Measurements from ENCODE around the gene CLDN18.

The CLDN18 gene

DNA sequence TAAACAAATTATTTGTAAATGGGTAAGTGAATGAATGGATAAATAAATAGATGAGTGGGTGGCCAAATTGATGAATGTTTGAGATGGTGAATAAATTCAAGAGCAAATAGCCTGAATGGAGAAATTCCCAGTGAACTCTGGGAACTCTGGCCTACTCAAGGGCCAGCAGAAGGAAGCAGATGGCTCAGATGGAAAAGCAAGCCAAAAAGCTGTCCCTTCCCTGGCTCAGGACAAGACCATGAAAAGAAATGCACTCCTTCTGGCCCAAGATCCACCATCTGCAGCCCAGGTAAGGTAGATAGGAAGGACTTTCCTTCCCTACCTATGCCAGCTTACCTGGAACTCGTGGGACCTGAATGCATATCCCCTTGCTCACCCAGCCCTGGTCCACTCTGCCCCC lies 37.6 kb upstream of the CLDN18 start:
- Histone ChIP-seq H2AFZ (ENCODE audit: low read depth, low read length) (no peak overlapping the region), H3K4me2 (ENCODE audit: low read length) (no peak overlapping the region), H3K9me3 (ENCODE audit: insufficient read depth, low read length) (no peaks in the 10 kb centered on the region), H3K9ac (ENCODE audit: low read length) (no peak overlapping the region), H3K27me3 (ENCODE audit: low read depth, low read length) (peaks cover 17% of the 10 kb centered on the region), H3K27ac (ENCODE audit: low read length) (no peak overlapping the region), H3K4me1 (ENCODE audit: low read length) (peaks cover 5% of the 10 kb centered on the region; the same call in 1 of the 2 replicates), H3K79me2 (ENCODE audit: low read length) (no peaks in the 10 kb centered on the region), H3K36me3 (replicated peaks; ENCODE audit: low read depth, low read length) (no peaks in the 10 kb centered on the region), H4K20me1 (ENCODE audit: insufficient read depth, low read length) (no peaks in the 10 kb centered on the region), H3K4me3 (ENCODE audit: low read length) (no peak overlapping the region)
- no peak for TF ChIP-seq EZH2phosphoT487 (IDR thresholded peaks at IDR 0.05; ENCODE audit: low read depth)
- no peak for TF ChIP-seq CTCF (IDR thresholded peaks at IDR 0.05; ENCODE audit: low read depth, low read length)

GRCh38 chr3:137978328-137978727 lies 31.6 kb upstream of the CLDN18 start:
- no peak overlapping the region for H3K4me2 ChIP-seq (ENCODE audit: low read length)
- H3K79me2 ChIP-seq (ENCODE audit: low read length), result no peaks in the 10 kb centered on the region
- no peaks in the 10 kb centered on the region for H4K20me1 ChIP-seq (ENCODE audit: insufficient read depth, low read length)
- H3K36me3 ChIP-seq (replicated peaks; ENCODE audit: low read depth, low read length), result no peaks in the 10 kb centered on the region
- H3K27me3 ChIP-seq (ENCODE audit: low read depth, low read length), result peaks cover 9% of the 10 kb centered on the region; the same call in 1 of the 2 replicates
- TF ChIP-seq CTCF (IDR thresholded peaks at IDR 0.05; ENCODE audit: low read depth, low read length) (no peak), EZH2phosphoT487 (IDR thresholded peaks at IDR 0.05; ENCODE audit: low read depth) (no peak)
- no peaks in the 10 kb centered on the region for H3K9me3 ChIP-seq (ENCODE audit: insufficient read depth, low read length)
- H3K4me3 ChIP-seq (ENCODE audit: low read length), result no peak overlapping the region
- H3K27ac ChIP-seq (ENCODE audit: low read length), result no peak overlapping the region
- H3K4me1 ChIP-seq (ENCODE audit: low read length), result no peaks in the 10 kb centered on the region
- no peak overlapping the region for H2AFZ ChIP-seq (ENCODE audit: low read depth, low read length)
- no peak overlapping the region for H3K9ac ChIP-seq (ENCODE audit: low read length)

GRCh38 chr3:137987723-137988122 lies 22.2 kb upstream of the CLDN18 start:
- H2AFZ ChIP-seq (ENCODE audit: low read depth, low read length), result no peak overlapping the region
- no peaks in the 10 kb centered on the region for H3K79me2 ChIP-seq (ENCODE audit: low read length)
- no peak overlapping the region for H3K4me2 ChIP-seq (ENCODE audit: low read length)
- no peaks in the 10 kb centered on the region for H3K27me3 ChIP-seq (ENCODE audit: low read depth, low read length)
- H4K20me1 ChIP-seq (ENCODE audit: insufficient read depth, low read length), result no peaks in the 10 kb centered on the region
- no peak overlapping the region for H3K4me3 ChIP-seq (ENCODE audit: low read length)
- H3K4me1 ChIP-seq (ENCODE audit: low read length), result peaks cover 2% of the 10 kb centered on the region; the same call in 1 of the 2 replicates
- no peaks in the 10 kb centered on the region for H3K36me3 ChIP-seq (replicated peaks; ENCODE audit: low read depth, low read length)
- no peak for TF ChIP-seq CTCF (IDR thresholded peaks at IDR 0.05; ENCODE audit: low read depth, low read length)
- TF ChIP-seq EZH2phosphoT487 (IDR thresholded peaks at IDR 0.05; ENCODE audit: low read depth), result no peak
- no peak overlapping the region for H3K27ac ChIP-seq (ENCODE audit: low read length)
- H3K9ac ChIP-seq (ENCODE audit: low read length), result no peak overlapping the region
- H3K9me3 ChIP-seq (ENCODE audit: insufficient read depth, low read length), result no peaks in the 10 kb centered on the region

GRCh38 chr3:137988152-137988551 lies 21.8 kb upstream of the CLDN18 start:
- no peak overlapping the region for H3K27ac ChIP-seq (ENCODE audit: low read length)

More at GRCh38 chr3:137988152-137988551, 21.8 kb upstream of the CLDN18 start:
- H3K27me3 ChIP-seq (ENCODE audit: low read depth, low read length), result no peaks in the 10 kb centered on the region
- no peaks in the 10 kb centered on the region for H3K79me2 ChIP-seq (ENCODE audit: low read length)
- H3K36me3 ChIP-seq (replicated peaks; ENCODE audit: low read depth, low read length), result no peaks in the 10 kb centered on the region
- TF ChIP-seq EZH2phosphoT487 (IDR thresholded peaks at IDR 0.05; ENCODE audit: low read depth) (no peak), CTCF (IDR thresholded peaks at IDR 0.05; ENCODE audit: low read depth, low read length) (no peak)
- no peaks in the 10 kb centered on the region for H4K20me1 ChIP-seq (ENCODE audit: insufficient read depth, low read length)
- H3K9ac ChIP-seq (ENCODE audit: low read length), result no peak overlapping the region
- peaks cover 2% of the 10 kb centered on the region; the same call in 1 of the 2 replicates for H3K4me1 ChIP-seq (ENCODE audit: low read length)
- H3K9me3 ChIP-seq (ENCODE audit: insufficient read depth, low read length), result no peaks in the 10 kb centered on the region
- no peak overlapping the region for H3K4me2 ChIP-seq (ENCODE audit: low read length)
- H2AFZ ChIP-seq (ENCODE audit: low read depth, low read length), result no peak overlapping the region
- H3K4me3 ChIP-seq (ENCODE audit: low read length), result no peak overlapping the region
